Activated naive CD4-positive, alpha-beta T cell treated with anti-CD3 and anti-CD28 coated beads, Interleukin-2, amount 50 U/mL, for 72 hours (primary cell): ENCODE measurements around the gene TNC. TPM values are rescaled to one million over a fixed set of nuclear protein-coding genes. Genes with fewer than 3 reads are reported as not detected.
A peak's percentile ranks its signal among the peaks of the same experiment; 100 is the strongest.

Experiments used
- ATAC-seq, 2 donors: fragments of 150-1000 bp; cut with Tn5 transposase; 2 replicates each; pipeline ENCODE4 v1.10.0; 2021; ENCODE audit warnings: mild to moderate bottlenecking in 2 of 2, moderate library complexity in 2 of 2
- DNase-seq, 2 donors: peaks; one replicate each; pipeline ENCODE4 v3.0.0; 2021 to 2022; ENCODE audit warnings: low spot score in 2 of 2
- H3K27ac Mint-ChIP-seq, 2 donors: one replicate each; pipeline ENCODE4 v1.8.0; 2022; ENCODE audit warnings: mild to moderate bottlenecking in 2 of 2, mixed read lengths in 2 of 2
- H3K36me3 Mint-ChIP-seq, 2 donors: one replicate each; pipeline ENCODE4 v1.8.0; 2022; ENCODE audit warnings: mixed read lengths in 2 of 2
- H3K9me3 Mint-ChIP-seq, 2 donors: one replicate each; pipeline ENCODE4 v1.8.0; 2022; ENCODE audit warnings: mixed read lengths in 2 of 2
- total RNA-seq, 2 donors: library from RNA; stranded (reverse); gene quantifications; one replicate each; pipeline ENCODE4 v1.2.3, GENCODE V29; 2022

Gene TNC
- not detected for total RNA-seq

- H3K27ac Mint-ChIP-seq = no peak within 1 kb of the TSS
- DNase-seq = no peak
- no peaks in the 10 kb centered on the region for H3K36me3 Mint-ChIP-seq
- no peaks in the 10 kb centered on the region for H3K9me3 Mint-ChIP-seq
- ATAC-seq = peak in 1 of 2 donors; percentile 18
Observed at GRCh38 chr9:115117999-115118878, at the start of gene TNC. Gene TNC, minus strand, starts transcription at chr9:115118157. Its CDS starts 27,139 bp downstream, at chr9:115091018.

- ATAC-seq = no peak
- peaks cover 0 to 14% of the 10 kb centered on the region in 2 donors for H3K9me3 Mint-ChIP-seq
- H3K27ac Mint-ChIP-seq = no peak overlapping the region
- DNase-seq = no peak
- H3K36me3 Mint-ChIP-seq = peaks cover 0 to 7% of the 10 kb centered on the region in 2 donors
Observed at GRCh38 chr9:115167175-115167574, 49.2 kb upstream of the TNC start.

- ATAC-seq = no peak
- no peak overlapping the region for H3K27ac Mint-ChIP-seq
- peaks cover 0 to 14% of the 10 kb centered on the region in 2 donors for H3K9me3 Mint-ChIP-seq
- H3K36me3 Mint-ChIP-seq = peaks cover 0 to 7% of the 10 kb centered on the region in 2 donors
- DNase-seq = no peak
Observed at GRCh38 chr9:115165233-115165632, 47.3 kb upstream of the TNC start.

GRCh38 chr9:115164511-115164974 lies 46.6 kb upstream of the TNC start:
- ATAC-seq (no peak), DNase-seq (no peak)
- H3K36me3 Mint-ChIP-seq = peaks cover 0 to 7% of the 10 kb centered on the region in 2 donors
- H3K27ac Mint-ChIP-seq = no peak overlapping the region
- peaks cover 0 to 14% of the 10 kb centered on the region in 2 donors for H3K9me3 Mint-ChIP-seq

GRCh38 chr9:115162946-115163345 lies 45.0 kb upstream of the TNC start:
- Mint-ChIP-seq H3K36me3 (peaks cover 0 to 7% of the 10 kb centered on the region in 2 donors), H3K9me3 (peaks cover 0 to 14% of the 10 kb centered on the region in 2 donors), H3K27ac (no peak overlapping the region)
- ATAC-seq = no peak
- DNase-seq = no peak

DNA sequence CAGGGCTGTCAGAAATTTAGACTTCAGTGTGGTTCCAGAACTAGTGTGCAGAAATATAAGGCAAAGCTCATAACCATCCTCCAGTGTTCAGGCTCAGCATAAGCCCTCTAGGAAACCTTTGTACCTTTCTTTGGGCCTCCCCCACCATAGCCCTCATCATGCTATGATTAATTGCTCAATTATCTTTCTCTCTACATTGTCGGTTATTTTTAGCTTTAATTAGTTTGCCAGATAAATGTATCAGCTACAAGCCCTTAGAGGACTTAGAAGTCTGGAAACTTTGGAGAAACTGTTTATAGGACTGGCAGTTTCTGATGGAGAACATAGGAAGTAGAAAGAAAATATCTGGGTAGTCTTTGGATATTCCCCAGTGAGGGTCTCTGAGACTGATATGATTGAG lies 43.5 kb upstream of the TNC start:
- no peak for DNase-seq
- peaks cover 0 to 7% of the 10 kb centered on the region in 2 donors for H3K36me3 Mint-ChIP-seq

GRCh38 chr9:115158661-115159481 lies 40.9 kb upstream of the TNC start:
- H3K27ac Mint-ChIP-seq = no peak overlapping the region
- H3K9me3 Mint-ChIP-seq = peaks cover 0 to 8% of the 10 kb centered on the region in 2 donors
- DNase-seq = no peak
- ATAC-seq = peak in 1 of 2 donors; percentile 35
- H3K36me3 Mint-ChIP-seq = peaks cover 0 to 7% of the 10 kb centered on the region in 2 donors

More for the DNA sequence above, 43.5 kb upstream of the TNC start:
- no peak for ATAC-seq
- no peak overlapping the region for H3K27ac Mint-ChIP-seq
- H3K9me3 Mint-ChIP-seq = peaks cover 0 to 14% of the 10 kb centered on the region in 2 donors

DNA sequence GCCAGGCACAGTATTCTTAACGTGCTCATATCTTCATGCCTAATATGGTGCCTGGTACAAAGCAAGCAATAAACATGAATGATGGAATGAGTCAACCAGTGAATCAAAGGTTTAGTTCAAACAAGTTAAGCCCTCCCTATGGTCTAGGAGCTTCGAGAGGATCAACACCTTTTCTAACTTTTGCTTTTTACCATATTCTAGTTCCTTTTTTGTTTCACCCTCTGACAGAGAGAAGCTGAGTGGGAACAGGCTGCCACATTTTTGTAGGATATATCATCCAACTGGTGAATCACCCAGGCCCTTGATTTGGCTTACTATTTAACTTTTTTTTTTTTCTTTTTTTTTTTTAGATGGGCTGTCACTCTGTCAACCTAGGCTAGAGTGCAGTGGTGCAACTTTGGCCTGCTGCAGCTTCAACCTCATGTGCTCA lies 39.3 kb upstream of the TNC start:
- Mint-ChIP-seq H3K9me3 (no peaks in the 10 kb centered on the region), H3K27ac (no peak overlapping the region), H3K36me3 (no peaks in the 10 kb centered on the region)
- peak in 1 of 2 donors; percentile 81 for ATAC-seq
- DNase-seq = no peak

GRCh38 chr9:115155037-115155436 lies 37.1 kb upstream of the TNC start:
- Mint-ChIP-seq H3K27ac (no peak overlapping the region), H3K9me3 (no peaks in the 10 kb centered on the region), H3K36me3 (no peaks in the 10 kb centered on the region)
- ATAC-seq (no peak), DNase-seq (no peak)

DNA sequence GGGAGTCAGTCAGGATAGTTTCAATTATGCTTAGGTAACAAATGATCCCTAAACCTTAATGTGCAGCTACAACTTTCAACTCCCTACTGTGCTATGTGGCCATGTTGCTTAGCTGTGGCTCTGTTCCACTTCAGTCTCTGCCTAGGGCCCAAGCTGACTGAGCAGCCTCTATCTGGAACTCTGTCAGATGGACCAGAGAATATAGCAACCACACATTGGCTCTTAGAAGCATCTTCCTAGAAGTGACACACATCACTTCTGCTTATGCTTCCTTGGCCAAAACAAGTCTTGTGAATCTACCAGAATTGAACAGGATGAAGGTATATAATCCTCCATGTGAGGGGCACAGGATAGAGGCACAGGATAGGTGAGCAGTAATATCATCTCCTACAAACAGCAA lies 36.7 kb upstream of the TNC start:
- H3K9me3 Mint-ChIP-seq = no peaks in the 10 kb centered on the region
- no peak for ATAC-seq
- no peaks in the 10 kb centered on the region for H3K36me3 Mint-ChIP-seq
- no peak overlapping the region for H3K27ac Mint-ChIP-seq
- no peak for DNase-seq

- DNase-seq (no peak), ATAC-seq (no peak)
- H3K36me3 Mint-ChIP-seq = no peaks in the 10 kb centered on the region
- H3K27ac Mint-ChIP-seq = no peak overlapping the region
- H3K9me3 Mint-ChIP-seq = no peaks in the 10 kb centered on the region
Observed at GRCh38 chr9:115152281-115152820, 34.4 kb upstream of the TNC start.

- H3K27ac Mint-ChIP-seq = no peak overlapping the region
- H3K9me3 Mint-ChIP-seq = no peaks in the 10 kb centered on the region
- H3K36me3 Mint-ChIP-seq = no peaks in the 10 kb centered on the region
- ATAC-seq = no peak
- no peak for DNase-seq
Observed at GRCh38 chr9:115148721-115149120, 30.8 kb upstream of the TNC start.

GRCh38 chr9:115146581-115147021 lies 28.6 kb upstream of the TNC start:
- ATAC-seq (no peak), DNase-seq (no peak)
- no peaks in the 10 kb centered on the region for H3K9me3 Mint-ChIP-seq
- no peak overlapping the region for H3K27ac Mint-ChIP-seq
- H3K36me3 Mint-ChIP-seq = no peaks in the 10 kb centered on the region

DNA sequence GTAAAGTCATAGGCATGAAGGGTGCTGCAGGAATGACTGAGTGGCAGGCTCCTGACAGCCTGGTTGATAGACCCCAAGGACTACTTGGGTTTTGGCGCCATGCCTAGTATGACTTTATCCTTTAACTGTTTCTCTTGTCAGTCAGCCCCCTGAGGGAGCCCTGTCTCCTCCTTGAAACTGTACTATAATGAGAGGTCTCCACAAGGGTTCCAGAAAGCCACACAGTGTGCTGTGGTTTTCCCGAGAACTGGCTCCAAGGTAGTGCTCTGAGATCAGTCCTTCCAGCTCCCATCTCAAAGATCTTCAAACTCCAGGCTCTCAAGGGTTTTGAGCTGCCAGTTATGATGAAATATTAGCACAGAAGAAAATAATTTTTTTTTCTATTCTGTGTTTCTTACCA lies 26.7 kb upstream of the TNC start:
- Mint-ChIP-seq H3K9me3 (no peaks in the 10 kb centered on the region), H3K36me3 (no peaks in the 10 kb centered on the region), H3K27ac (no peak overlapping the region)
- DNase-seq (no peak), ATAC-seq (no peak)

DNA sequence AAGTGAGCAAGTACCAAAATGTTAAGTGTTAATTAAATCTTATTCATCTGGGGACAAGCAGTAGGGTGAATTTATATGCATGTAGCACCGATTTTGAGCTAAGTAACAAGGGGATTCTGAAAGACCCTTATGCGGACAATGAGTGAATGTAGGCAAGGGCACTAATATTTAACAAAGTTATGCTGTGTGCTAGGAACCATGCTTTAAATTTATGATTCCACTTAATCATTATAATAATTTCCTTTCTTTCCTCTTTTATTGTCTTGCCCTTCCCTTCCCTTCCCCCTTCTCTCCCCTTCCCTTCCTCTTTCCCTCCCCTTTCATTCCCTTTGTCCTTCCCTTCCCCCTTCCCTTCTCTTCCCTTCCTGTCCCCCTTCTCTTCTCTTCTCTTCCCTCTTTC lies 25.7 kb upstream of the TNC start:
- Mint-ChIP-seq H3K9me3 (no peaks in the 10 kb centered on the region), H3K27ac (no peak overlapping the region), H3K36me3 (no peaks in the 10 kb centered on the region)
- no peak for DNase-seq
- ATAC-seq = no peak

- Mint-ChIP-seq H3K36me3 (no peaks in the 10 kb centered on the region), H3K9me3 (no peaks in the 10 kb centered on the region), H3K27ac (no peak overlapping the region)
- ATAC-seq (no peak), DNase-seq (no peak)
Observed at GRCh38 chr9:115142517-115143270, 24.7 kb upstream of the TNC start.
